SW 1271 (cell line): ENCODE results near the gene DRC1.

Experiments
- DNase-seq, 2 experiments: peaks; one replicate each; lab custom pipeline; 2025; lab: John Stamatoyannopoulos, UW

Gene DRC1

GRCh38 chr2:26399771-26400376 is 1.8 kb upstream of the DRC1 start:
- no peak for DNase-seq

DNA sequence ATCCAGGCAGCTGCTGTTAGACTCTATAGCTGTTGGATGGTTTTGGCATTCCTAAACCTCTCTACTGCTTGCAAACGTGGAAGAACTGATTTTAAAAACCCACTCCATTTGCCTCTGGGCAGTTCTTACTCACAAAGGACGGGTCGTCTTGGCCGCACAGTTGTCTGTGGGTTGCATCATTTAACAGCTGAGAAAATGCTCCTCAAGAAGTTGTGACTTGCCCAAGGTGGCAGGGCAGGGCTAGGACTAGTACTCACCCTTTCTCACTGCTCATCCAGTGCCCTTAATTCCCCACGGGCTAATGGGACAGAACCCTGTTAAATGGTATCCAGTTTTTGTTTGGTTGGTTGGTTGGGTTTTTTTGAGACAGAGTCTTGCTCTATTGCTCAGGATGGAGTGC is 997 bp upstream of the DRC1 start:
- no peak for DNase-seq

- no peak for DNase-seq
Observed at GRCh38 chr2:26407526-26407925, 5.8 kb downstream of the DRC1 start.

DNA sequence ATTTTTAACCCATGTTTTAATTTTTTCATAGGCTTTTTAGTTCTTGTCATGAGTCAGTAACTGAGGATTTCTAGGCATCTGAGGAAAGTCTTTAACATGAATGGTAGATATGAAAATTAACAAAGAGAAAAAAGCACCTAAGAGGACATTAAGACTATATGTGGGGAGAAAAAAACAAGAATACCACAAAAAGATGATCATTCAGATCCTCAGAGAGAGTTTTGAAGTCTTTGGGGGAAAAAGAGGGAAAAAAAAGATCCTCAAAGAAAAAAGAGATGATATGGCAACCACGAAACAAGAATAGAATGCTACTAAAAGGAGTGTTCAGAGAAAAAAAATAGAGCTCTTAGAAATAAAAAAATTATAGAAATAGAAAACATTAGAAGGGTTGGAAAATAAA is 8.1 kb downstream of the DRC1 start:
- no peak for DNase-seq

GRCh38 chr2:26410764-26411243 is 9.1 kb downstream of the DRC1 start:
- no peak for DNase-seq

DNA sequence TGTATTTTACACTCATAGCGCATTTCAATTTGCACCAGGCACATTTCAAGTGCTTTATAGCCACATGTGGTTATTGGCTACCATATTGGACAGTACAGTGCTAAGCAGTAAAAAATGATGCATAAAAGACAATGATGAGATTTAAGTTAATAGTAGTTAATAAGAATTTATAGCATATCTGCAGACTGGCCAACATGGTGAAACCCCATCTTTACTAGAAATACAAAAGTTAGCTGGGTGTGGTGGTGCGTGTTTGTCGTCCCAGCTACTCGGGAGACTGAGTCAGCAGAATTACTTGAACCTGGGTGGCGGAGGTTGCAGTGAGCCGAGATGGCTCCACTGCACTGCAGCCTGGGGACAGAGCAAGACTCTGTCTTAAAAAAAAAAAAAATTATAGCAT is 9.7 kb downstream of the DRC1 start:
- DNase-seq = no peak

DNA sequence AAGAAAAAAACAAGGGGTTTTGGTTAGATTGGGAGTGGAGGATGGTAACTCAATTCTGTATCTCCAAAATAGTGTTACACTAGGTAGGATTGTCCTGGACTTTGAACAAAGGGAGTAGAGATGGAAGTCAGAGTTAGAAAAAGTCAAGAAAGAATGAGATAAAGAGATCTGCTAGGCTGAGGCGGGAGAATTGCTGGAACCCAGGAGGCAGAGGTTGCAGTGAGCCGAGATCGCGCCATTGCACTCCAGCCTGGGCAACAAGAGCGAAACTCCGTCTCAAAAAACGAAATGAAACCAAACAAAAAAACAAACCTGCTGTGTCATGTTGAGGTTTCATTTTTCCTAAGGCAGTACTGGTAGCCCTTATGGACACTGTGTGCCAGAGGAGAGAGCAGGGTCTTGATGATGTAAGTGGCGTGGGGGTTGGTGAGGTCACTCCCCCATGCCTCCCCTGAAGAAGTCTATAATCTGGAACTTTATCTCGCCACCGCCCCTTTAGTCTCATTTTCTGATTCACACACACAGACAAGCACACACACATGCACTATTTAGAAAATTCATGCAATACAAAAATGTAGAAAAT is 10.5 kb downstream of the DRC1 start:
- DNase-seq = no peak

- DNase-seq = no peak
Observed at GRCh38 chr2:26414311-26414710, 12.6 kb downstream of the DRC1 start.

DNA sequence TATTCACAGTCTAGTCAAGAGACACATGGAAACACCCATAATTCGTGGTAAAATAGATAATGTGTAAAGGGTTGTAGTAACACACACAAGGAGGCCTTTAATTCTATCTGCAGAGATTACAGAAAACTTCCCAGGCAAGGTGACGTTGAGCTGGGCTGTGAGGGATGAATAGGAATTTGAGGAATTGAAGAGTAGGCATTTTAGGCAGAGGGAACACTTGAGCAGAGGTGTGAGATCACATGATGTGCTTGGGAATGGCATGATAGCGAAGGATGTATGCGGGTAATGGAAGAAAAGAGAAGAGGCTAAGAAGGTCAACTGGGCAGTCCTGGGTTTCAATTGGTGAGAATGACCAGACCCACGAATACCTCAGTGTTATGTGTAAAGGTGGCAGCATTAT is 20.2 kb downstream of the DRC1 start:
- no peak for DNase-seq

GRCh38 chr2:26422947-26423629 is 21.4 kb downstream of the DRC1 start:
- DNase-seq = no peak

- DNase-seq = no peak
Observed at GRCh38 chr2:26423750-26424149, 22.0 kb downstream of the DRC1 start.

GRCh38 chr2:26424221-26424620 is 22.5 kb downstream of the DRC1 start:
- DNase-seq = no peak

DNA sequence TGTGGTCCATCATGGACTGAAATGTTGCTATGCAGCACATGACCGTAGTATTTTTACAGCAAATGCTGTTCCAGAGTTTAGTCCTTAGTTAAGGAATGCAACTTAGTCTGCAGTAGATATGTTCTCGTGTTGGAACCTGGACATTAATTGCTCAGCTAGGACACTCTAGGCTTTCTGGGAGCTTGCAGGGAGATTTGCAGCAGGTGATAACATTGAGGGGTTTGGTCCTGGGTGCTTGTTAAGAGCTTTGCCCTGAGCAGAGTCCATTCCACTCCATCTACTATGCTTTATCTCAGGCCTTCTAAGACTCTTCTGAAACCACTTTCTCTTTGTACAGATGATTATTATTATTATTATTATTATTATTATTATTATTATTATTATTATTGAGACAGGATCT is 27.1 kb downstream of the DRC1 start:
- no peak for DNase-seq

DNA sequence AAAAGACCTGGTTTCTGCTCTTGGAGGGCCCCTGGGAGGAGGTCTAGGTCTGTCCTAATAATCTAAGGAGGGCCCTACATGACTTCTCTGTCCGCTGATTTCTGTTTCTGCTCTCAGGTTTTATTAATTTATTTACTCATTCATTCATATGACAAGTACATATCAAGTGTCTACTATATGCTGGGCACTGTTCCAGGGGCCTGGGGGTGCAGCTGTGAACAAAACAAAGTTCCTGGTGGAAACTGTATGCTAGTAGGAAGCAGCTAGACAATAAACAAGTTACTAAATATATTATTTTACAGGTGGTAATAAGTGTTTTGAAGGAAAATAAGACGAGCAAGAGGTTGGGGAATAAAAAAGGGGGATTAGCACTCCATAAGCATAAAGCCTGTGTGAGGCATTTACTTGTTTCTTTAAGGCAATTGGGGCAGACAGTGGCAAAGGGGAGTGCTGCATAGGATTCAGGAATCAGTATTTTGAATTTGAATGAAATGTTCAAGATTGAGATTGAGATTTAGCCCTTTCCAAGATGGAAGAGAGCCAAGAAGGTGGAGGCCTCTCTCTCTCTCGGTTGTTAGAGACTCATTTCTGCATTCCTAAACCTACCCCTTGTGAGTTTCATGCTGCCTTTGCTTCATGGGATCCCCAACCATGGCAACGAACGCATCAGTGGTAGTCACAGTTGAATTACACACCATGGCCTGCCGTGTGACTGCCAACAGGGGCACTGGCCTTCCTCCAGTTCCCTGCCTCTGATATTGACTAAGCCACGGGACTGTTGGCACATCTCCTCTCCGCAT is 28.3 kb downstream of the DRC1 start:
- DNase-seq = no peak

GRCh38 chr2:26430826-26431225 is 29.1 kb downstream of the DRC1 start:
- no peak for DNase-seq

DNA sequence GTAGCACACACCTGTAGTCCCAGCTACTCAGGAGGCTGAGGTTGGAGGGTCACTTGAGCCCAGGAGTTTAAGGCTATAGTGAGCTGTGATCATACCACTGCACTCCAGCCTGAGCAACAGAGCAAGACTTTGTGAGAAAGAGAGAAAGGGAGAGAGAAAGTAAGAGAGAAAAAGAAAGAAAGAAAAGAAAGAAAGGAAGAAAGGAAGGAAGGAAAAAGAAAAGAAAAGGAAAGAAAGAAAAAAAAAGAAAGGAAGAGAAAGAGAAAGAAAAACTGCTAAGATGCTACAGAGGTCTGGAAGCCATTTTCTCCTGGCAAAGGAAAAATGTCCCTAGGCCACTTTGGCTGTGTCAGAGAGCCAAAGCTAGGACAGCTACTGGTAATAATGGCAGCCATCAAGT is 30.6 kb downstream of the DRC1 start:
- no peak for DNase-seq

- DNase-seq = no peak
Observed at GRCh38 chr2:26432859-26433258, 31.1 kb downstream of the DRC1 start.

DNA sequence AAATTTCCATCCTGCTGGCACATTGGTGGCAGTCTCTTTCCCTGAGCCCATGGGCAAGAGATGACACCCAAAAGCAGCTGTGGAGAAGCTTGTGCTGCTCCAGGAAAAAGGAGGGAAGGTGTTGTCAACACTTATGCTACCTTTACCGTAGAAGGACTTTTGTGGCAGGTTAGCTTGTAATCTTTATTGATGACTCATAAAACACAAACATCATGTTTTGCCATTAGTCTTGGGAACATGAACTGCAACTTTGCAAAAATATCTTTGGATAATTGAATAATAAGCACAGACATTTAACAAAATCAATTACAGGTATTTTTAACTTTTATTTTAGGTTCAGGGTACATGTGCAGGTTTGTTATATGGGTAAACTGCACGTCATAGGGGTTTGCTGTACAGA is 33.4 kb downstream of the DRC1 start:
- DNase-seq = no peak

- no peak for DNase-seq
Observed at GRCh38 chr2:26438526-26438925, 36.8 kb downstream of the DRC1 start.

- no peak for DNase-seq
Observed at GRCh38 chr2:26438926-26439325, 37.2 kb downstream of the DRC1 start.

GRCh38 chr2:26442301-26442700 is 40.6 kb downstream of the DRC1 start:
- no peak for DNase-seq

- DNase-seq = no peak
Observed at GRCh38 chr2:26442707-26443106, 41.0 kb downstream of the DRC1 start.

DNA sequence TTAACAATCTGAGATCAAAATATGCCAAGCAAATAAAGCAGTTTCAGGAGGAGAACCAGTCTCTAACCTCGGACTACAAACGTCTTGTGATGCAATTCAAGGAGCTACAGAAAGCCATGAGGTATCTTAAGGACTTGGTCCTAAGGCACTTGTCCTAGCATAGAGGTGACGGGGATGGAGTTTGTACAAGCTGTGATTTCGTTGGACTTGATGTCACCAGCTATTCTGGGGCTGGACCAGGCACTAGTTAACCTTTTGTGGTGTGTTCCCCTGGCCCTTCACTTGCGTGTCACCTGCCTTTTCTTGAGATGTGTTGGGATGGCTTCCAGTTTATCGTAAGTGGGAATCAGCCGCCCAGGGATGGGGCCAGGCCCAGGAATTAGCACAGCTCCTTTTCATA is 42.5 kb downstream of the DRC1 start:
- DNase-seq = no peak
